Sciatic nerve (tissue), 2 donors: ENCODE data around the gene ABHD10. TPM values are rescaled to one million over a fixed set of nuclear protein-coding genes. Genes with fewer than 3 reads are reported as not detected.
"Not testable (repeated sequence)": the region's sequence is repeated elsewhere in the genome, so short reads cannot be mapped to it uniquely, and the experiment has no call there.

Source experiments
- ATAC-seq: fragments of 200-7000 bp; cut with Tn5 transposase; one replicate; pipeline ENCODE4 v1.9.1; 2020; ENCODE audit warnings: mild to moderate bottlenecking, moderate library complexity
- DNase-seq: peaks from one replicate; pipeline ENCODE4 v3.0.0-alpha.2; 2020; ENCODE audit warnings: low spot score
- intact Hi-C: fragments of 100-400 bp; cut with DNase I; formaldehyde crosslinking; loops from one replicate; pipeline ENCODE4 v1.14.2; 2022
- total RNA-seq: library from RNA; stranded (reverse); fragmentation: NEBNext Ultra II Directional; extraction: Animal tissue kit (Norgen Biotek cat#: 25700); gene quantifications from one replicate; pipeline ENCODE4 v1.2.1, GENCODE V29; 2021
- donor health status: DM: no; HTN: no; CAD: no.
- donor health status: DM: no; HTN: no; CAD: no.

The ABHD10 gene
- total RNA-seq, 1 donor from 2014 or later, result 27.3 TPM

- ATAC-seq (peak; percentile 87), DNase-seq (peak; percentile 76)
- intact Hi-C loops, result no loop called here
Observed at GRCh38 chr3:112013058-112013783, 34.4 kb downstream of the ABHD10 start.

- intact Hi-C loops, result no loop called here
- ATAC-seq (no peak), DNase-seq (no peak)
Observed at GRCh38 chr3:112013784-112014143, 34.9 kb downstream of the ABHD10 start.

- no peak for ATAC-seq
Observed at GRCh38 chr3:112017091-112017490, 38.3 kb downstream of the ABHD10 start.

GRCh38 chr3:112018712-112019111, 39.9 kb downstream of the ABHD10 start:
- intact Hi-C loops, result no loop called here
- peak; percentile 25 for ATAC-seq
- DNase-seq, result no peak

More at GRCh38 chr3:112017091-112017490, 38.3 kb downstream of the ABHD10 start:
- intact Hi-C loops, result no loop called here
- no peak for DNase-seq

GRCh38 chr3:112019716-112020115, 40.9 kb downstream of the ABHD10 start:
- DNase-seq (no peak), ATAC-seq (no peak)
- intact Hi-C loops, result no loop called here

- DNase-seq (no peak), ATAC-seq (no peak)
- intact Hi-C loops, result no loop called here
Observed at GRCh38 chr3:112020674-112021085, 41.9 kb downstream of the ABHD10 start.

- DNase-seq, result no peak
- intact Hi-C loops, result no loop called here
- ATAC-seq, result no peak
Observed at GRCh38 chr3:112027142-112027541, 48.3 kb downstream of the ABHD10 start.

GRCh38 chr3:112027826-112028225, 49.0 kb downstream of the ABHD10 start:
- DNase-seq (no peak), ATAC-seq (no peak)
- intact Hi-C loops, result no loop called here

- DNase-seq (no peak), ATAC-seq (no peak)
- intact Hi-C loops, result no loop called here
Observed at GRCh38 chr3:112030901-112031300, 52.1 kb downstream of the ABHD10 start.

- no peak for ATAC-seq
- DNase-seq, result no peak
- intact Hi-C loops, result no loop called here
Observed at GRCh38 chr3:112032098-112032731, 53.4 kb downstream of the ABHD10 start.

GRCh38 chr3:112034436-112034835, 55.6 kb downstream of the ABHD10 start, which contains the start of gene TMPRSS7:
TMPRSS7 (plus strand) TSS chr3:112034736; CDS start chr3:112034846, 110 bp downstream.
- ATAC-seq, result no peak
- intact Hi-C loops, result no loop called here

GRCh38 chr3:112035241-112035640, 56.4 kb downstream of the ABHD10 start:
- no peak for DNase-seq

More at GRCh38 chr3:112034436-112034835, 55.6 kb downstream of the ABHD10 start, which contains the start of gene TMPRSS7:
- DNase-seq, result no peak

GRCh38 chr3:112037194-112037593, 58.4 kb downstream of the ABHD10 start:
- ATAC-seq, intact Hi-C loops, DNase-seq: not testable (repeated sequence)

More at GRCh38 chr3:112035241-112035640, 56.4 kb downstream of the ABHD10 start:
- intact Hi-C loops, result no loop called here
- ATAC-seq, result no peak

- ATAC-seq (no peak), DNase-seq (no peak)
- intact Hi-C loops, result no loop called here
Observed at GRCh38 chr3:112038863-112039262, 60.0 kb downstream of the ABHD10 start.

- intact Hi-C loops, result no loop called here
- no peak for ATAC-seq
- no peak for DNase-seq
Observed at GRCh38 chr3:112041321-112041720, 62.5 kb downstream of the ABHD10 start.

- ATAC-seq (peak; percentile 55), DNase-seq (no peak)
- intact Hi-C loops, result no loop called here
Observed at GRCh38 chr3:112042842-112043280, 64.0 kb downstream of the ABHD10 start.
